Inferior parietal cortex (tissue), 1 donor: ENCODE data around the gene SLK.
A peak's percentile ranks its signal among the peaks of the same experiment; 100 is the strongest.

ENCODE experiments used
- DNase-seq: peaks from one replicate; pipeline ENCODE4 v3.0.0-alpha.2; 2016; ENCODE audit errors: extremely low spot score

Gene SLK

GRCh38 chr10:104052431-104052830 lies 85.5 kb downstream of the SLK start:
- no peak for DNase-seq

DNA sequence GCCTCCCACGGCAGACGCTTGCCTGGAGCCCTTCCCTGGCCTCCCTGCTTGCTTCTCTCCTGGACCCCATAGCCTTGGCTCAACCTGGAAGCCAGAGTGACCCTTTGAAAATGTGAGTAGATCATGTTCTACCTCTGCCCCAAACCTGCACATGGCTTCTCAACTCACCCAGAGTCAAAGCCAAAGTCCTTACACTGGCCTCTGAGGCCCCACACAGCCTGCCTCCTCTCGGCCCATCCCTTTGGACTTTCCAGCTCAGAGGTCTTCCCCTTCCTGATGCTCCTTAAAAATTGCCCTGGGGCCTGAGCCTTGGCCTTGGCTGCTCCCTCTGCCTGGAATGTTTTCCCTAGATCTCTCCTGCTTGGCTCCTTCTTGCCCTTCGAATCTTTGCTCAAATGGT lies 86.3 kb downstream of the SLK start:
- no peak for DNase-seq

GRCh38 chr10:104054430-104054829 lies 87.5 kb downstream of the SLK start:
- DNase-seq: no peak

- DNase-seq: no peak
Measured at GRCh38 chr10:104056619-104057273, 89.8 kb downstream of the SLK start.

DNA sequence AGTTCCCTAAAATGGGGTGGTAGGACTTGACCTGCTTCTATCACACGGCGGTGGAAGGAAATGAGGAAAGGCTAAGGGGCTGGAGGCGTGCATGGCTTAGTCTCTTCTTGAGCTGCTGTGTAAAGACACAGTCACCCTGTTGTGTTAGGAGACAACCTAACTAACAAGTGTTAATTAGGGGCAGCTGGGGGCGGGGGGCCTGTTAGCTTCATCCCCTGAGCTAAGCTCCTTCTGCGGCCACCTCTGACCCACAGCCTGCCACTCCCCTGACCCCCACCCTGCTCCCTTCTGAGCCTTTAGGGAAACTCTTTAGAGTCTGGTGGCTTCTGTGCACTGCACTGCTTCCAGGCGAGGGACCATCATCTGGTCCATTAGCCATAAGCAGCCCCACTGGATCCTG lies 90.8 kb downstream of the SLK start:
- no peak for DNase-seq

DNA sequence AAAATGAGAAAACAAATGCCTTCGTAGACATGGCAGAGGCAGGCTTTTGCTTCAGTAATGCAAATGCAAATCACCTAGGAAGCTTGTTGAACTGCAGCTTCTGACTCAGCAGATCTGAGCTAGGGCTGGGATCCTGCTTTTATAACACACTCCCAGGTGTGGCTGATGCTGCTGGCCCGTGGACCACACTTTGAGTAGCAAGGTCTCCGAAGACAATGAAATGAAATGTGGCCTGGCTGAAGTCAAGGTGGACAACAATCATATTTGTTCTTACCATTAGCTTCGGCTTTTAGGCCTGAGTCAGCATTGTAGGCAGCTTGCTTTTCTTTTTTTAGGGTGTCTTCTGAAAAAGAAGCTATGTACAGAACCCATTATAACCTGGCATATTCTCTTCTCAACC lies 92.4 kb downstream of the SLK start:
- no peak for DNase-seq

GRCh38 chr10:104061196-104061595 lies 94.3 kb downstream of the SLK start:
- no peak for DNase-seq

- DNase-seq: no peak
Measured at GRCh38 chr10:104065748-104066147, 98.8 kb downstream of the SLK start.

DNA sequence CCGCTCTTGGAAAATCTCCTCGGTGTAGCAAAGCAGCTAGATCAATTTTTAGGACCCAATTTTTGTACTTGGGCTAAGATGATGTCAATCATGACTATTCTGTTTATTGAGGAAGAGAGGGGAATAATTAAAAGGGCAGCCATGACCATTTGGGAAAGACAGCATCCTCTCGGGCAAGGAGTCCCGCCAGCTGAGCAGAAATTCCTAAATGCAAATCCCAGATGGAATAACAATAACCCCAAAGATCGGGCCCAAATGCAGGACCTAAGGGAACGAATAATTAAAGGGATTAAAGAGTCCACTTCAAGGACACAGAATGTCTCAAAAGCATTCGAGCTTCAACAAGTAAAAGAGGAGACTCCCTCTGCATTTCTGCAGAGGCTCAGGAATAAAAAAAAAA lies 100.0 kb downstream of the SLK start:
- DNase-seq: no peak

GRCh38 chr10:104067525-104067924 lies 100.6 kb downstream of the SLK start:
- no peak for DNase-seq

GRCh38 chr10:104069613-104070012 lies 102.7 kb downstream of the SLK start:
- no peak for DNase-seq

GRCh38 chr10:104072786-104073185 lies 105.8 kb downstream of the SLK start:
- no peak for DNase-seq

DNA sequence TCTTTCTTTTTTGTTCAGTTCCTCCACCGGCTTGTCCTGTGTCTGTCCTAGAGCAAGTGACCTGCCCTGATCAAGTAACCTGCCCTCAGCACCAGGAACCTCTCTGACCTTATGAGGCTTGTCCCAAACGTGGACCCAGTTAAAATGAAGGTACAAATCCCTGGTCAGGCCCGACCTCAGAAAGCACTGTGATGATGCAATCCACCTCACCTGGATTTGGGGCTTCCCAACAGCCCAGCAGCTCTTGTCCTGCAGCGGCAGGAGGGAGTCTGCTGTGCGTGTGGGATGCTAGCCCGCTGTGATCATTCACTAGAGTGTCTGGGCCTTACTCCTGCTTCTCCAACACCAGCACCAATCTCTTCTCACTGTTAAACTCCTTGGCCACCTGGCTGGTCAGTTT lies 107.6 kb downstream of the SLK start:
- no peak for DNase-seq

DNA sequence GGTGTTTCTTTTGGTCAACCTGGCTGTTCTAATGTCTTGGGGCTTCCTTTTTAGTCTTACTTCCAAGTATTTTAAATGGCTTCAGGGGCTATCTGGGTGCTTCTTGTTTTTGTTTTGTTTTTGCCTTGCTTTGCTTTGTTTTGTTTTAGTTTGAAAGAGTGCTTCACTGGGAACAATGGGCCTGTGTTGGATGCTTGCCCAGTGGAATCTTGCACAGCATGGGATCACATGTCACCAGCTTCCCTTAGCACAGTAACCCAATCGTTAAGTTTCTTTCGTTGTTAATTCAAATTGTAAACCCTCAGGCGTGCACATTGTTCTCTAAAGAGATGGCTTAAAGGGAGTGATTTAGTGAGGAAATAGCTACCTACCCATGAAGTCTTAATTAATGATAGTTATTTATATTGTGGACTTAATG lies 109.8 kb downstream of the SLK start:
- peak; percentile 69 for DNase-seq

GRCh38 chr10:104077247-104077646 lies 110.3 kb downstream of the SLK start:
- no peak for DNase-seq

DNA sequence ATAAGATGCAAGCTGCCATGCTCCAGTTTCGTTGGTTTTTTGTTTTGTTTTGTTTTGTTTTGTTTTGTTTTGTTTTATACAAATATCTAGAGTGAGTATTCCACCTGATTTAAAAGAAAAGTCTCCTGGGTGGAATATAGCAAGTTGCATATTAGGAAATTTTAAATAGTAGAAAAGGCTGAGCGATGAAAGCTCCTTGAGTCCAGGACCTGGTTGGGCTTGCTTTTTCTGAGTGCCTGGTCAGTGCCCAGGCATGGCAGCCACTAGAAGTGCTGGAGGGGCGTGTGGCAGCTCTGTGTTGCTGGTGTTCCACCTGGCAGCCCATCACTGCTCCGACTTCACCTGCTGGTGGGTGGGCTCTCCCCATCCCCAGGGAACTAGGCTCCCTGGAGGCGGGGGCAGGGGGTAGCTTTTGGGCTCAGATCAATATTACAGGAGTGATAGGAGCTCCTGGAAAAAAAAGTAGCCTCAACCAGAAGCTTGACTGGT lies 110.8 kb downstream of the SLK start:
- no peak for DNase-seq
